ENCODE results near the gene ZNF708. TPM values are rescaled to one million over a fixed set of nuclear protein-coding genes. Genes with fewer than 3 reads are reported as not detected.
"Not testable (repeated sequence)": the region's sequence is repeated elsewhere in the genome, so short reads cannot be mapped to it uniquely, and the experiment has no call there.

ZNF708 gene
- total and polyA plus RNA-seq, 9 of the 15 experiments (the other 6 are each of a cell fraction or from before 2014, with no cell fraction given), result 2.9 to 11.9 (median 6.7) TPM

DNA sequence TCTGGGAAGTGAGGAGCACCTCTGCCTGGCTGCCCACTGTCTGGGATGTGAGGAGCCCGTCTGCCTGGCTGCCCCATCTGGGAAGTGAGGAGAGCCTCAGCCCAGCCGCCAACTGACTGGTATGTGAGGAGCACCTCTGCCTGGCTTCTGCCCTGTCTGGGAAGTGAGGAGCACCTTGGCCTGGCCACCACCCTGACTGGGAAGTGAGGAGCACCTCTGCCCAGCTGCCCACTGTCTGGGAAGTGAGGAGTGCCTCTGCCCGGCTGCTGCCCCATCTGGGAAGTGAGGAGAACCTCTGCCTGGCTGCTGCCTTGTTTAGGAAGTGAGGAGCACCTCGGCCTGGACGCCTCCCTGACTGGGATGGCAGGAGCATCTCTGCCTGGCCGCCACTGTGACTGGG, 64.8 kb downstream of the ZNF708 start:
- no peaks in the 10 kb centered on the region for H3K9me1 ChIP-seq (ENCODE audit: control insufficient read depth, insufficient read depth, low read length)
- FAIRE-seq (no peak), DNase-seq (ENCODE audit: extremely low read depth in 1 of 4, low spot score in 3 of 4) (no peak), ATAC-seq (no peak)
- BruUV-seq (replicated peaks), result no TSS peak
- no peaks in the 10 kb centered on the region for H4K20me1 ChIP-seq (replicated peaks; ENCODE audit: control insufficient read depth, insufficient read depth, low read length)
- TF ChIP-seq SLC30A9 (CRISPR knock-in tag; IDR thresholded peaks at IDR 0.05) (no peak), CHD1 (IDR thresholded peaks at IDR 0.05; ENCODE audit: low read length) (no peak), LEF1 (IDR thresholded peaks at IDR 0.05) (no peak), RBFOX2 (IDR thresholded peaks at IDR 0.05; ENCODE audit: low read depth, low read length) (no peak), ZNF316 (IDR thresholded peaks at IDR 0.05) (no peak), SAP30 (IDR thresholded peaks at IDR 0.05; ENCODE audit: borderline replicate concordance, insufficient read depth, low read depth, low read length, poor library complexity, severe bottlenecking) (no peak), ZKSCAN1 (IDR thresholded peaks at IDR 0.05; ENCODE audit: low read depth, low read length) (no peak), ZNF143 (CRISPR knock-in tag; IDR thresholded peaks at IDR 0.05) (no peak), MTA3 (IDR thresholded peaks at IDR 0.05; ENCODE audit: borderline replicate concordance) (no peak), ZNF780A (CRISPR knock-in tag; IDR thresholded peaks at IDR 0.05) (no peak), CREB1 (IDR thresholded peaks at IDR 0.05) (no peak), CREB1 (CRISPR knock-in tag; IDR thresholded peaks at IDR 0.05) (no peak), MCM7 (IDR thresholded peaks at IDR 0.05) (no peak), ILF3 (IDR thresholded peaks at IDR 0.05; ENCODE audit: borderline replicate concordance) (no peak), POLR2AphosphoS2 (IDR thresholded peaks at IDR 0.05; ENCODE audit: low read length) (no peak), SP1 (CRISPR knock-in tag; IDR thresholded peaks at IDR 0.05) (no peak), ZNF384 (IDR thresholded peaks at IDR 0.05; ENCODE audit: low read depth, low read length) (no peak)
- no peak overlapping the region for H2AFZ ChIP-seq (ENCODE audit: low read depth, low read length)
- ChIA-PET CTCF (ENCODE audit: low intra/inter-chr PET ratio) (no interaction called here), POLR2A (no interaction called here)
- no peaks in the 10 kb centered on the region for H3K79me2 ChIP-seq (ENCODE audit: control insufficient read depth, insufficient read depth, low read length)
- H3K27me3 ChIP-seq (ENCODE audit: control insufficient read depth in 2 of 2, insufficient read depth in 2 of 2, low read length in 2 of 2), result no peaks in the 10 kb centered on the region
- no peak overlapping the region for H3K9ac ChIP-seq (ENCODE audit: insufficient read depth in 1 of 2, low read depth in 2 of 2, low read length in 2 of 2)
- in situ Hi-C loops (cut with MboI), result no loop called here
- H3K27ac ChIP-seq (ENCODE audit: extremely low read depth, low read depth, low read length), result no peak overlapping the region
- H3K4me2 ChIP-seq (ENCODE audit: insufficient read depth, low read length), result no peak overlapping the region
- 2% methylated on average over 6 of the region's 6 CpGs for WGBS (ENCODE audit: insufficient coverage, low coverage, missing lambda C conversion rate)
- no peaks in the 10 kb centered on the region for H3K36me3 ChIP-seq (ENCODE audit: control insufficient read depth, insufficient read depth, low read length)
- no peaks in the 10 kb centered on the region for H3K9me3 ChIP-seq (replicated peaks; ENCODE audit: control insufficient read depth, insufficient read depth, low read depth, low read length)
- intact Hi-C loops (cut with micrococcal nuclease), result no loop called here
- H3K4me1 ChIP-seq (replicated peaks in 1 of 2; ENCODE audit: control insufficient read depth in 2 of 2, insufficient read depth in 2 of 2, low read length in 2 of 2), result no peaks in the 10 kb centered on the region
- no peak overlapping the region for H3K4me3 ChIP-seq

DNA sequence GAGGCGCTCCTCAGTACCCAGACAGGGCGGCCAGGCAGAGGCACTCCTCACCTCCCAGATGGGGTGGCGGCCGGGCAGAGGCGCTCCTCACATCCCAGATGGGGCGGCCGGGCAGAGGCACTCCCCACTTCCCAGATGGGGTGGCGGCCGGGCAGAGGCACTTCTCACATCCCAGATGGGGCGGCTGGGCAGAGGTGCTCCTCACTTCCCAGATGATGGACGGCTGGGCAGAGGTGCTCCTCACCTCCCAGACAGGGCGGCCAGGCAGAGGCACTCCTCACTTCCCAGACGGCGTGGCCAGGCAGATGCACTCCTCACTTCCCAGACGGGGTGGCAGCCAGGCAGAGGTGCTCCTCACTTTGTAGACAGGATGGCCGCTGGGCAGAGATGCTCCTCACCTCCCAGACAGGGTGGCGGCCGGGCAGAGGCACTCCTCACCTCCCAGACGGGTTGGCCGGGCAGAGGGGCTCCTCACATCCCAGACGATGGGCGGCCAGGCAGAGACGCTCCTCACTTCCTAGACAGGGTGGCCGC, 68.3 kb downstream of the ZNF708 start:
- H3K4me1 ChIP-seq (replicated peaks in 1 of 2; ENCODE audit: control insufficient read depth in 2 of 2, insufficient read depth in 2 of 2, low read length in 2 of 2); H3K27me3 ChIP-seq (ENCODE audit: control insufficient read depth in 2 of 2, insufficient read depth in 2 of 2, low read length in 2 of 2); intact Hi-C loops (cut with micrococcal nuclease); H3K9ac ChIP-seq (ENCODE audit: insufficient read depth in 1 of 2, low read depth in 2 of 2, low read length in 2 of 2); H3K27ac ChIP-seq (ENCODE audit: extremely low read depth, low read depth, low read length); H2AFZ ChIP-seq (ENCODE audit: low read depth, low read length); ATAC-seq; FAIRE-seq; H3K9me3 ChIP-seq (replicated peaks; ENCODE audit: control insufficient read depth, insufficient read depth, low read depth, low read length); H3K9me1 ChIP-seq (ENCODE audit: control insufficient read depth, insufficient read depth, low read length); H4K20me1 ChIP-seq (replicated peaks; ENCODE audit: control insufficient read depth, insufficient read depth, low read length); H3K4me2 ChIP-seq (ENCODE audit: insufficient read depth, low read length); H3K4me3 ChIP-seq; in situ Hi-C loops (cut with MboI); H3K36me3 ChIP-seq (ENCODE audit: control insufficient read depth, insufficient read depth, low read length); POLR2A ChIA-PET; DNase-seq (ENCODE audit: extremely low read depth in 1 of 4, low spot score in 3 of 4); H3K79me2 ChIP-seq (ENCODE audit: control insufficient read depth, insufficient read depth, low read length); BruUV-seq (replicated peaks): not testable (repeated sequence)
- 6% methylated on average over 16 of the region's 24 CpGs for WGBS (ENCODE audit: insufficient coverage, low coverage, missing lambda C conversion rate)
- CTCF ChIA-PET (ENCODE audit: low intra/inter-chr PET ratio), result interaction anchor here (0.6 kb wide), 1 partner anchor 437 kb away, joined by 7 read pairs; no protein-coding TSS in a partner anchor

All from K562 (cell line).